Measurements from ENCODE around the gene RAB28.
A peak's percentile ranks its signal among the peaks of the same experiment; 100 is the strongest.

RAB28 gene

DNA sequence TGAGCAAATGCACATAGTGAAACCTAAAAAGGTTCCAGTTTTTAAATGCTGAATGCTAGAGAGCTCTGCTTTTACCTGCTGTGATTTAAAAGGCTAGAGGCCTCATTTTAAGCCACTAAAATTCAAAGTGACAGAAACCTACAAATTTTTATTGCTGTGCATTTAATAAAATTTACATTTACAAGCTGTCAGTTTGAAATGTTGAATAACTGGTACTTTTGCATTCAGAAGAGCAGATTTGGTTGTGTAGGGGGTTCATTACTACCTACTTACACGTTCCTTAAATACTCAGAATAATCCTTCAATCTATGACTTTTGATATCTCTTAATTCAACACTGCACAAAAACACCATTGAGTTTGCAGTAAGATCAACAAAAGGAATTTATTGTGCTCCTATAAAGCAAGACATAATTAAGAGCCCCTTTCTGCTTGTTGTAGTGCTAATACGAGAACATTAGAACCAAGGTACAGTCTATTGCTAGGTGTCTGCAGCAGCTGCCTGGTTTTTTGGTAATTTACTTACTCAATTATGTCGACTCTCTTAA, 32.2 kb upstream of the RAB28 start:
- no peak overlapping the region for H3K4me2 ChIP-seq
- no peak overlapping the region for H3K4me3 ChIP-seq
- no peaks in the 10 kb centered on the region for H3K4me1 ChIP-seq
- H3K9ac ChIP-seq = no peak overlapping the region
- no peaks in the 10 kb centered on the region for H4K20me1 ChIP-seq
- H3K27me3 ChIP-seq = peaks cover 6 to 30% (median 20%) of the 10 kb centered on the region in 11 experiments
- no peaks in the 10 kb centered on the region for H3K36me3 ChIP-seq
- no peak overlapping the region for H3K27ac ChIP-seq
- H3K9me3 ChIP-seq (replicated peaks in 1 of 11) = no peaks in the 10 kb centered on the region
- TF ChIP-seq Cebpa-rat (IDR thresholded peaks at IDR 0.05) = no peak

DNA sequence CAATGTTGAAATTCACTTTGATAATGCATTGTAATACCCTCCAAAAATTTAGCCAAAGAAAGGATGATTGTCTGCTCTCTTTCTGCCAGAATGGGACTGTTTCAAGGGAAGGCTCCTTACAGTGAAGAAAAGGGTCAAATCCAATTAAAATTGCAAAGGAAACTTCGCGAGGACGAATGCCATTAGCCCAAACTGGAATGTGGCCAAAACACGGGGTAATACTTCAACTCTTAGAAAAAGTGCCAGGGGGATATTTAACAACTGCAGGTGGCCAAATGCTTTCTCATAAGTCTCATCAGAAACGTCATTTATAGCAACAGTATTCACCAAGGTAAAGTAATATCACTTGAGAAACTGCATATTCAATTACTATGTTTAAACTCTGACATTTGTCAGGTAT, 31.1 kb upstream of the RAB28 start:
- no peak overlapping the region for H3K4me3 ChIP-seq
- no peaks in the 10 kb centered on the region for H3K36me3 ChIP-seq
- H3K4me1 ChIP-seq = no peaks in the 10 kb centered on the region
- H3K9me3 ChIP-seq (replicated peaks in 1 of 11) = no peaks in the 10 kb centered on the region
- peaks cover 0 to 20% (median 11%) of the 10 kb centered on the region in 11 experiments; a peak in 13 of 22 replicates for H3K27me3 ChIP-seq
- no peak overlapping the region for H3K4me2 ChIP-seq
- no peak overlapping the region for H3K9ac ChIP-seq
- no peak overlapping the region for H3K27ac ChIP-seq
- H4K20me1 ChIP-seq = no peaks in the 10 kb centered on the region
- no peak for TF ChIP-seq Cebpa-rat (IDR thresholded peaks at IDR 0.05)

DNA sequence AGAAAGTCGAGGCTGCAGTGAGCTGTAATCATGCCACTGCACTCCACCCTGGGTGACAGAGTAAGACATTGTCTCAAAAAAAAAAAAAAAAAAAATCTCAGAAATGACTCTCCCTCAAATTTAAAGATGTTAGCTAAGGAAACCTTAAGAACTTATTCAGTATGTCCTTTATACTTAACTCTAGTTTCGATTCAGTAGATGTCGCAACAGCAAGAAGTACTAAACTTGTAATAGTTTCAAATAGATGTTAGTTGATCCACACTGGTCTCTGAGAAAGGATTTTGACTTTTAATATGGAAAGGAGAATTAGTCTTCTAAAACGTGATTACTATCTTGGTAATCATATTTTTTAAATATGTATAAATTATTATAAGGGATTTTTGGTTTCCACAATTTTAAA, 30.6 kb upstream of the RAB28 start:
- Histone ChIP-seq H3K4me3 (no peak overlapping the region), H3K27me3 (peaks cover 0 to 15% (median 6%) of the 10 kb centered on the region in 11 experiments; a peak in 12 of 22 replicates), H3K36me3 (no peaks in the 10 kb centered on the region), H3K4me2 (no peak overlapping the region), H4K20me1 (no peaks in the 10 kb centered on the region), H3K27ac (no peak overlapping the region), H3K4me1 (no peaks in the 10 kb centered on the region), H3K9ac (no peak overlapping the region), H3K9me3 (replicated peaks in 1 of 11) (no peaks in the 10 kb centered on the region)
- TF ChIP-seq Cebpa-rat (IDR thresholded peaks at IDR 0.05) = 0 out of 22 replicates have a peak, but pooled peaks of 1 of the 11 experiments have one; percentile 32

DNA sequence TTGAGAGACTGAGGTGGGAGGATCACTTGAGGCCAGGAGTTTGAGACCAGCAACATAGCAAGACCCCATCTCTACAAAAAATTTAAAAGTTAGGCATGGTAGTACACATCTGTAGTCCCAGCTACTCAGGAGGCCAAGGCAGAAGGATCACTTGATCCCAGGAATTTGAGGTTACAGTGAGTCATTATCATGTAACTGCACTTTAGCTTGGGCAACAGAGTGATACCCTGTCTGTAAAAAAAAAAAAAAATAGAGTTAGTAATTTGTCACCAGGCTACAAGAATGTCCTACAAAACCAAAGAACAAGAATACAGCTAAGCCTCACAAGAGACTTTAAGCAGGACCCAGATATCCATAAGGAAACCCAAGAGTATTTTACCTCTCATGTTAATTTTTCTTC, 27.0 kb upstream of the RAB28 start:
- H3K4me1 ChIP-seq = no peaks in the 10 kb centered on the region
- no peak overlapping the region for H3K4me3 ChIP-seq
- H3K36me3 ChIP-seq = no peaks in the 10 kb centered on the region
- no peak overlapping the region for H3K4me2 ChIP-seq
- H3K27me3 ChIP-seq = 0 out of 22 replicates have a peak, but pooled peaks cover 0 to under 1% (median 0%) of the 10 kb centered on the region in 11 experiments
- H3K9ac ChIP-seq = no peak overlapping the region
- H3K9me3 ChIP-seq (replicated peaks in 1 of 11) = no peaks in the 10 kb centered on the region
- no peak for TF ChIP-seq Cebpa-rat (IDR thresholded peaks at IDR 0.05)
- no peaks in the 10 kb centered on the region for H4K20me1 ChIP-seq
- no peak overlapping the region for H3K27ac ChIP-seq

- Histone ChIP-seq H3K9me3 (replicated peaks in 1 of 11) (no peaks in the 10 kb centered on the region), H3K4me3 (no peak overlapping the region), H3K27me3 (no peaks in the 10 kb centered on the region), H3K36me3 (no peaks in the 10 kb centered on the region), H3K4me1 (no peaks in the 10 kb centered on the region), H3K4me2 (no peak overlapping the region), H4K20me1 (no peaks in the 10 kb centered on the region), H3K27ac (no peak overlapping the region), H3K9ac (no peak overlapping the region)
- no peak for TF ChIP-seq Cebpa-rat (IDR thresholded peaks at IDR 0.05)
Measured at GRCh38 chr4:13509442-13509841, 25.3 kb upstream of the RAB28 start.

DNA sequence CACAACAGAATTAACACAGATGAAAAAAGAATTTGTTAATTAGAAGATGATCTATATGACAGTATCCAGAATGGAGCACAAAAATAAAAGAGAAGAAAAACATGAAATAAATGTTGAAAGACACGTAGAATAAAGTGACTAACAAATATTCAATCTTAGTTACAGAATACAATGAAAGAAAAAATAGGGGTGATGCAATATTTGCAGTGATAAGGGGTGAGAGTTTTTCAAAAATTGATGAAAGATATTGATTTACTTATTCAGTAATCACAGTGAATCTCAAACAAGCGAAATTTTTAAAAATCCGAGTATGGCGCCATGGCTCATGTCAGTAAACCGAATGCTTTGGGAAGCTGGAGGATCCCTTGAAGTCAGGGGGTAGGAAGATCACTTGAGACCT, 20.2 kb upstream of the RAB28 start:
- no peak overlapping the region for H3K9ac ChIP-seq
- no peaks in the 10 kb centered on the region for H3K9me3 ChIP-seq (replicated peaks in 1 of 11)
- no peak for TF ChIP-seq Cebpa-rat (IDR thresholded peaks at IDR 0.05)
- H3K36me3 ChIP-seq = no peaks in the 10 kb centered on the region
- H3K4me1 ChIP-seq = no peaks in the 10 kb centered on the region
- H3K4me3 ChIP-seq = no peak overlapping the region
- no peak overlapping the region for H3K4me2 ChIP-seq
- no peaks in the 10 kb centered on the region for H4K20me1 ChIP-seq
- no peak overlapping the region for H3K27ac ChIP-seq
- H3K27me3 ChIP-seq = no peaks in the 10 kb centered on the region

GRCh38 chr4:13498469-13498868, 14.3 kb upstream of the RAB28 start:
- Histone ChIP-seq H3K9ac (no peak overlapping the region), H3K27ac (peak overlapping the region in 3 of 11 experiments; percentile 39 to 57 (median 49); a peak in 5 of 22 replicates), H3K4me2 (peak overlapping the region in 5 of 11 experiments; percentile 41 to 68 (median 49); a peak in 9 of 22 replicates), H3K4me1 (peaks cover 0 to 14% (median 2%) of the 10 kb centered on the region in 10 experiments; a peak in 8 of 20 replicates), H3K4me3 (no peak overlapping the region), H3K36me3 (no peaks in the 10 kb centered on the region), H4K20me1 (no peaks in the 10 kb centered on the region), H3K27me3 (no peaks in the 10 kb centered on the region), H3K9me3 (replicated peaks in 1 of 11) (no peaks in the 10 kb centered on the region)
- no peak for TF ChIP-seq Cebpa-rat (IDR thresholded peaks at IDR 0.05)

GRCh38 chr4:13496605-13497004, 12.5 kb upstream of the RAB28 start:
- no peaks in the 10 kb centered on the region for H4K20me1 ChIP-seq
- H3K27ac ChIP-seq = no peak overlapping the region
- H3K36me3 ChIP-seq = no peaks in the 10 kb centered on the region
- H3K9me3 ChIP-seq (replicated peaks in 1 of 11) = no peaks in the 10 kb centered on the region
- no peak for TF ChIP-seq Cebpa-rat (IDR thresholded peaks at IDR 0.05)
- no peak overlapping the region for H3K9ac ChIP-seq
- no peak overlapping the region for H3K4me3 ChIP-seq
- H3K4me1 ChIP-seq = peaks cover 0 to 14% (median 2%) of the 10 kb centered on the region in 10 experiments; a peak in 8 of 20 replicates
- H3K27me3 ChIP-seq = no peaks in the 10 kb centered on the region
- H3K4me2 ChIP-seq = no peak overlapping the region

GRCh38 chr4:13495753-13496152, 11.6 kb upstream of the RAB28 start:
- no peaks in the 10 kb centered on the region for H3K27me3 ChIP-seq
- no peak overlapping the region for H3K4me2 ChIP-seq
- H3K4me1 ChIP-seq = peaks cover 0 to 14% (median 2%) of the 10 kb centered on the region in 10 experiments; a peak in 8 of 20 replicates

GRCh38 chr4:13493793-13494192, 9.7 kb upstream of the RAB28 start:
- Histone ChIP-seq H3K27ac (no peak overlapping the region), H3K4me1 (peaks cover 0 to 10% (median 2%) of the 10 kb centered on the region in 10 experiments; a peak in 8 of 20 replicates), H3K36me3 (no peaks in the 10 kb centered on the region), H3K9ac (no peak overlapping the region), H4K20me1 (no peaks in the 10 kb centered on the region), H3K9me3 (replicated peaks in 1 of 11) (no peaks in the 10 kb centered on the region), H3K27me3 (no peaks in the 10 kb centered on the region), H3K4me2 (no peak overlapping the region), H3K4me3 (no peak overlapping the region)
- TF ChIP-seq Cebpa-rat (IDR thresholded peaks at IDR 0.05) = no peak

More at GRCh38 chr4:13495753-13496152, 11.6 kb upstream of the RAB28 start:
- Histone ChIP-seq H3K9me3 (replicated peaks in 1 of 11) (no peaks in the 10 kb centered on the region), H3K4me3 (no peak overlapping the region), H3K36me3 (no peaks in the 10 kb centered on the region), H3K27ac (no peak overlapping the region), H3K9ac (no peak overlapping the region), H4K20me1 (no peaks in the 10 kb centered on the region)
- no peak for TF ChIP-seq Cebpa-rat (IDR thresholded peaks at IDR 0.05)

All from BLaER1 treated with 17β-estradiol and CSF1 and Interleukin-3, amounts not matched to agents 10 nM and 100 nM (cell line).